Right cardiac atrium (tissue), 5 donors: ENCODE results near the gene KRTAP1-4. TPM values are rescaled to one million over a fixed set of nuclear protein-coding genes. Genes with fewer than 3 reads are reported as not detected.
"Not testable (repeated sequence)": the region's sequence is repeated elsewhere in the genome, so short reads cannot be mapped to it uniquely, and the experiment has no call there.

Experiments
- ATAC-seq, 2 donors: fragments of 200-7000 bp; cut with Tn5 transposase; one replicate each; pipeline versions ENCODE4 v1.8.0 to v1.9.1; 2020; ENCODE audit warnings: moderate library complexity in 2 of 2, mild to moderate bottlenecking in 1 of 2
- DNase-seq, 3 donors: peaks; one replicate each; pipeline ENCODE4 v3.0.0-alpha.2; 2020
- H3K27ac ChIP-seq: one replicate; pipeline ENCODE4 v1.5.1; 2013; ENCODE audit warnings: mild to moderate bottlenecking, low read length, control low read depth, moderate library complexity
- H3K27me3 ChIP-seq: one replicate; pipeline ENCODE4 v1.6.1; 2013; ENCODE audit not compliant: control insufficient read depth, insufficient read depth
- H3K4me1 ChIP-seq: one replicate; pipeline ENCODE4 v1.6.1; 2013; ENCODE audit warnings: low read length; ENCODE audit not compliant: control insufficient read depth, insufficient read depth
- H3K4me3 ChIP-seq: one replicate; pipeline ENCODE4 v1.5.1; 2013; ENCODE audit warnings: low read length, control low read depth
- H3K9me3 ChIP-seq: one replicate; pipeline ENCODE4 v1.6.1; 2013; ENCODE audit warnings: low read length; ENCODE audit not compliant: control insufficient read depth
- WGBS: extraction: QIAGEN DNeasy Blood & Tissue Kit; methylation state at CpG from one replicate; pipeline ENCODE4 v1.1.7; 2013; 5-methylcytosine and 5-hydroxymethylcytosine counted together
- intact Hi-C, 4 donors: fragments of 100-400 bp; cut with DNase I; formaldehyde crosslinking; loops; one replicate each; pipeline versions ENCODE4 v1.11.0 to v1.14.0; 2022 to 2023
- long read RNA-seq, 4 donors: library from polyadenylated mRNA; unstranded; transcript quantifications; one replicate each; pipeline ENCODE4 v2.0.0, GENCODE V29; 2020 to 2021
- polyA plus RNA-seq: library from polyadenylated mRNA; stranded (reverse); fragments of 200-250 nt; gene quantifications from one replicate; pipeline ENCODE4 v1.2.3, GENCODE V29; 2013
- total RNA-seq, 4 donors: library from RNA; stranded (reverse); fragmentation: NEBNext Ultra II Directional; extraction: Animal tissue kit (Norgen Biotek cat#: 25700); gene quantifications; one replicate each; pipeline ENCODE4 v1.2.1, GENCODE V29; 2021
- donor health status: healthy with polysubstance abuse.
- donor health status: DM: no; HTN: yes; CAD: no.
- donor health status: DM: no; HTN: no; CAD: no.
- donor health status: DM: no; HTN: yes; CAD: no; lungs with severe emphysema.
- donor health status: DM: yes; HTN: yes; CAD: no.

The KRTAP1-4 gene
- total RNA-seq, result not detected
- polyA plus RNA-seq, result not detected
- long read RNA-seq, donor 1, result 0 reads
- long read RNA-seq, donor 2, result 0 reads
- long read RNA-seq, donor 3, result 0 reads
- long read RNA-seq, donor 4, result 0 reads

DNA sequence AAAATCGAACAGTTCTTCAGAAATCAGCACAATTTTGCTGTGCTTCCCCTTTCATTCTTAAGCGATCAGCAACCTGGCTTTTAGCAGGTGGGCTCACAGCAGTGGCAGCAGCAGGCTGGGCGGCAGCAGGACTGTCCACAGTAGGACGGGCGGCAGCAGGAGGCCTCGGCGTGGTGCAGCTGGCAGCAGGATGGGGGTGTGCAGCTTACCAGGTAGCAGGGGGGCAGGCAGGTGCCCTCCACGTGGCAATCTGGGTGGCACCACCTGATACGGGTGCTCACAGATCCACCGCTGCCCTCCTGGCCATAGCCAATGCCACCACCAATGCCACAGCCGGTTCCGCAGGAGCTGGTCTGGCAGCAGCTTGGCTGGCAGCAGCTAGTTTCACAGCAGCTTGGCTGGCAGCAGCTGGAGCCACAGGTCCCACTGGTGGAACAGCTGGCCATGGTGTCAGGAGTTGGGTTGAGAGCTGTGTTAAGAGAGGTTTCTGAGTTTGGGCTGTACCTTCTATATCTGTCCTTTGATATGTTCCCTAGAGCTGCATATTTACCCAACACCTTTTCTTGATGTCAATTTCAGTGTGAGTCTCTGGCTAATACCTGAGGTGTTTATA is at the start of gene KRTAP1-4:
TSS of gene KRTAP1-4 (minus strand) at position 563 of the 613 bp plus-strand sequence. CDS start at position 446, 117 bp downstream.
- intact Hi-C loops, result no loop called here
- Histone ChIP-seq H3K4me3 (no peak within 1 kb of the TSS), H3K4me1 (no peaks in the 10 kb centered on the region), H3K27ac (no peak within 1 kb of the TSS), H3K27me3 (no peaks in the 10 kb centered on the region), H3K9me3 (no peaks in the 10 kb centered on the region)
- 79% methylated on average over 12 of the region's 12 CpGs for WGBS
- ATAC-seq (no peak), DNase-seq (no peak)

DNA sequence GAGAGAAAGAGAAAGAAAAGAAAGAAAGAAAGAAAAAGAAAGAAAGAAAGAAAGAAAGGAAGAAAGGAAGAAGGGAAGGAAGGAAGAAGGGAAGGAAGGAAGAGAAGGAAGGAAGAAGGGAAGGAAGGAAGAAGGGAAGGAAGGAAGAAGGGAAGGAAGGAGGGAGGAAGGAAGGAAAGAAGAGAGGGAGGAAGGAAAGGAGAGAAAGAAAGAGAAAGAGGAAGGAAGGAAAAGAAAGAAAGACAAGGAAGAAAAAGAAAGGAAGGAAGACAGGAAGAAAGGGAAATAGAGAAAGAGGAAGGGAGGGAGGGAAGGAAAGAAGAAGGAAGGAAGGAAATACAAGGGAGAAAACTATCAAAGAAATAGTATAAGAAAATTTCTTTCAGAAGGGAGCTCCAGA is 46.8 kb upstream of the KRTAP1-4 start:
- ATAC-seq (no peak), DNase-seq (no peak)
- Histone ChIP-seq H3K4me3 (no peak overlapping the region), H3K27ac (no peak overlapping the region), H3K9me3 (no peaks in the 10 kb centered on the region), H3K27me3 (no peaks in the 10 kb centered on the region), H3K4me1 (no peaks in the 10 kb centered on the region)
- intact Hi-C loops, result no loop called here

DNA sequence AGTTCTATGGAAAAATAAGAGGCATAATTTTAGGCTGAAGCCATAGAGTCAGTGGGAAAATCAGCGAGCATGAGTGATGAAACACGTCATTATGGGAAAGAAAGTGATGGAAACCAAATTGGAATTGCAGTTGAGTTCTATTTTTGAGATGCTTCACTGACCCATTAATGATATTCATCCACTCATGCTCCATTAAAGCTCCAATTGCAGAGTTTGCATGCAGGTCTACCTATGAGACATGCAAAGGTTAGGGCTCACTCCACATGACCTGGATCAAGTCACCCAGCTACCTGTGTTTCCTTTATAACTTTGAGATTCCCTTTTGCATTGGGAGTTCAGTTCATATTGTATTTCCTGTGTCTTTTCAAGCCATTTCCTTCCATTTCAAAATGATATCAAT is 43.7 kb upstream of the KRTAP1-4 start:
- ATAC-seq (no peak), DNase-seq (no peak)
- 86% methylated on average over 2 of the region's 2 CpGs for WGBS

DNA sequence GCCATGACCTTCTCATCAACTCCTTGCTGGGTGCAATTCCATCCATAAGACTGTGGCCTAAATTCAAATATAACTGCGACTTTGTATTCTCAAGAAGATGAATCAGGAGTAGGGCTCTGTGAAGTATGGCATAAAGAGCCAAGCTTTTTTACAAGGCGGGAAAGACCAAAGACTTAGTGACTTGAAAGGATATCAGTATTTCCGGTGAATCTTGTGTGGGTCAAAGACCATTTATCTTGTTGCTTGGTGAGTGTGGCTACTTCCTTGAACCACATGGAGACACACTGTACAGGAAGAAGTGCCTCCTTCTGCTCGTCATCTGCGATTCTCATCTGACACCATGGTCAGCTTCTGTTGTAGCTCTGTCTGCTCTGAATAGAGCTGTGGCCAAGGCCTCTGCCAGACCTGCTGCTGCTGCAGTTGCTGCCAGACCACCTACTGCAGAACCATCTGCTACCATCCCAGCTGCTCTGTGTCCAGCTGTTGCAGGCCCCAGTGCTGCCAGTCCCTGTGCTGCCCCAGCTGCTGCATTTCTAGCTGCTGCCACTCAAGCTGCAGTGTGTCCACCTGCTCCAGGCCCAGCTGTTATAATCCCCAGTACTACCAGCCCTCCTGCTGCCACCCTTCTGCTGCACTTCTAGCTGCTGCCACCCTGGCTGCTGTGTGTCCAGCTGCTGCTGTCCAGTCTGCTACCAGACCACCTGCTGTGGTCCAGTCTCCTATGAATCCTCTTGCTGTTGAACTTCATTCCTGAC is 41.8 kb upstream of the KRTAP1-4 start:
- intact Hi-C loops, result no loop called here
- Histone ChIP-seq H3K9me3 (no peaks in the 10 kb centered on the region), H3K4me3 (no peak overlapping the region), H3K27me3 (peaks cover 3% of the 10 kb centered on the region), H3K27ac (no peak overlapping the region), H3K4me1 (no peaks in the 10 kb centered on the region)
- no peak for DNase-seq
- 78% methylated on average over 5 of the region's 5 CpGs for WGBS
- ATAC-seq, result no peak

More for the DNA sequence above, 43.7 kb upstream of the KRTAP1-4 start:
- no peak overlapping the region for H3K27ac ChIP-seq
- H3K27me3 ChIP-seq, result no peaks in the 10 kb centered on the region
- no peak overlapping the region for H3K4me3 ChIP-seq
- intact Hi-C loops, result no loop called here
- H3K4me1 ChIP-seq, result no peaks in the 10 kb centered on the region
- no peaks in the 10 kb centered on the region for H3K9me3 ChIP-seq

GRCh38 chr17:41069031-41069430 is 39.0 kb upstream of the KRTAP1-4 start:
- Histone ChIP-seq H3K9me3 (no peaks in the 10 kb centered on the region), H3K4me1 (no peaks in the 10 kb centered on the region), H3K27me3 (peaks cover 3% of the 10 kb centered on the region), H3K27ac (no peak overlapping the region), H3K4me3 (no peak overlapping the region)
- WGBS, result 74% methylated on average over 3 of the region's 3 CpGs
- intact Hi-C loops, result no loop called here
- no peak for DNase-seq
- no peak for ATAC-seq

GRCh38 chr17:41067281-41067680 is 37.3 kb upstream of the KRTAP1-4 start:
- Histone ChIP-seq H3K27me3 (peaks cover 3% of the 10 kb centered on the region), H3K4me1 (no peaks in the 10 kb centered on the region), H3K27ac (no peak overlapping the region), H3K9me3 (no peaks in the 10 kb centered on the region), H3K4me3 (no peak overlapping the region)
- intact Hi-C loops, result no loop called here
- DNase-seq, result no peak
- no peak for ATAC-seq

DNA sequence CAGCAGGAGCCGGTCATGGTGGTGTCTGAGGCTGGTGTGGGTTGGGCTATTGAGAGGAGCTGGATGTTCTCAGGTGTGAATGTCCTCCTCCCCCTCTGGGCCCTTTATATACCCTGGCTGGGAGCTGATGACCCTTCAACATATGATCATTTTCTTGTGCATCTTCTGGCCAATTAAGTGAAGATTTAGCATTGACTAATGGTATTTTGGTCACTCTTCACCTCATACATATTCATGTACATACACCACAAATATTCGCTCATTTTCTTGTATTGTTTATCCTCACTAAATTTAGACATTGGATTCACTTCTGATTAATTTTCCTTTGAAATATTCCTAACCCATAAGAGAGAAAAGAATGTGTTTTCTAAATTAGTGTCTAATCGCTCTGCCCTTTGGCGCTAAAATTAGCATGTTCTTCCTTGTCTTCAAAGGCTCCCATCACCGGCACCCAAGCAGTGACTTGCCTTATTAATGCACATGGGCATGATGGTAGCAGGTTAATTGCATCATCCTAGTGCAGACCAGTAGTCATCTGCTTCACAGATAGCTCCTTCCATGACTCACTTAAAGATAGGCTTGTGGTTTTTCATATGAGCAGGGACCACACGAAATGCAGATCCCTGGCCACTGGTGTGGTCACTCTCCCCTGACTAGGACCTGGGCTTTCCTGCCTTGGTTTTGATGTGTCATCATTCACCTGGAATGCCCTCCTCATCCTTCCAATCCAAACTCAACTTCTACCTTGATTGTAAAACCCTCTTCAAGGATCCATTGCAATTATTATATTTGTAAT is 36.0 kb upstream of the KRTAP1-4 start, which contains the start of gene KRTAP2-4:
TSS of gene KRTAP2-4 (minus strand) at position 51 of the 796 bp plus-strand sequence. CDS start at position 17, 34 bp downstream.
- Histone ChIP-seq H3K27ac (no peak within 1 kb of the TSS), H3K4me1 (no peaks in the 10 kb centered on the region), H3K27me3 (peaks cover 3% of the 10 kb centered on the region), H3K4me3 (no peak within 1 kb of the TSS), H3K9me3 (no peaks in the 10 kb centered on the region)
- DNase-seq (no peak), ATAC-seq (no peak)
- 87% methylated on average over 6 of the region's 6 CpGs for WGBS
- intact Hi-C loops, result no loop called here

DNA sequence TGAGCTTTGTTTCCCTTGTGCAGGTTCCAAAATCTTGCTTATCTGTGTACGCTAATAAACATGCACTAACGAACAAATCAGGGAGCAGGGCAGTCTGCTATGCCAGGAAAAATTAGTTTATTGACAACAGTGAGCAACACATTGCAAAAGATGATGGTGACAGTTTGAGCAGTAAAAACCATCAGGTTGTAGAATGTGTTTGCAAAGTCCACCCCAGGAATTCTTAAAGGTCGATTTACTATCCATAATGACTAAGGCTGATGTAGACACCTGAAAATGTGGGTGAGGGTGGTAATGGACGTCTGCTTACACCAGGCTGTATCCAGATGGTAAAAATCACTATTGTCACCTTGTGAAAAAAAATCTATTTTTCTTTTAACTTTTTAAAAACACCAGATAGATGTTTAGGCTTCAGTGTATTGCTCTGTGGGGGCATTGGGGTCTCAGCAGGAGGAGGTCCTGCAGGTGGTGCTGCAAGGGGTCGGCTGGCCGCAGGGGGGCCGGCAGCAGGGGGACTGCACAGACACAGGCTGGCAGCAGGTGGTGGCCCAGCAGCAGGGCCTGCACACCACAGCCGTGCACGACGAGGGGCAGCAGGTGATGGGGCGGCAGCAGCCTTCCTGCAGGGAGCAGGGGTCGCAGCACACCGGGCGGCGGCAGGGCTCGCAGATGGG is 35.2 kb upstream of the KRTAP1-4 start:
- H3K27me3 ChIP-seq, H3K9me3 ChIP-seq, ATAC-seq, DNase-seq, H3K4me1 ChIP-seq, H3K4me3 ChIP-seq, intact Hi-C loops, H3K27ac ChIP-seq: not testable (repeated sequence)
- 63% methylated on average over 7 of the region's 16 CpGs for WGBS

DNA sequence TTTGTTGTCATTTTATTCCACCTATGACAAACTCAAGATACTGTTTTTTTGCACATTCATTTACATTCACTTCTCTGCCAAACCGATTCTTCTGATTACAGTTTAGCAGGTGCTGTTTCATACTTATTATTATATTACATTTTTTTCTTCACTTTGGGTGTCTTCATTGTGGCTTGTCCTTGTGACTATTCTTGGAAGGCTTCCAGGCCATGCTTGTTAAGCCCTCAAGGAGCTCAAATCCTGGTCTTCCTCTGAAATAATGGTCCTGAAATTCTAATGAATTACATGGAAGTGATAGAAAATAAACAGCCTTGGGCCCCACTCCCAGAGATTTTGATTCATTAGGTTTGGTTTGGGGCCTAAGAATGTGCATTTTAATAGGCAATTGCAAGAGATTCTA is 34.3 kb upstream of the KRTAP1-4 start:
- WGBS, result 78% methylated on average over 1 of the region's 1 CpG
- H3K9me3 ChIP-seq, result no peaks in the 10 kb centered on the region
- DNase-seq (no peak), ATAC-seq (no peak)
- no peaks in the 10 kb centered on the region for H3K4me1 ChIP-seq
- H3K27me3 ChIP-seq, result peaks cover 3% of the 10 kb centered on the region
- H3K27ac ChIP-seq, result no peak overlapping the region
- H3K4me3 ChIP-seq, result no peak overlapping the region
- intact Hi-C loops, result no loop called here

DNA sequence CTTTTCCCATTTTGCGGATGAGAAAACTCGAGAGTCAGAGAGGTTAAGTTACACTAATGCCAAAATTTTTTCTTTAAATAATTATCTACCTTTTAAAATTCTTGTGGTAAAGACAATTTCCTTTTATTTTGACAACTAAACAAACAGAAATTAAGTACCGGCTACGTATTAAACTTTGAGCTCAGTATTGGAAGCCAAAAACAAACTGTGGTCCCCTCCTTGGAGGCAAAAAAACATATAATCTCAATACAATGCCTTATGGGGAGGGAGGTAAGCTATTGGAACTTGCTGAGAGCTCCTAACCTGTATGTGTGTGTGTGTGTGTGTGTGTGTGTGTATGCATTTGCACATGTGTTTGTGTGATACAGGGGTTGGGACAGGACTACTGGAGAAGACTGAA is 33.5 kb upstream of the KRTAP1-4 start:
- WGBS, result 85% methylated on average over 4 of the region's 4 CpGs

More for the DNA sequence above, 33.5 kb upstream of the KRTAP1-4 start:
- ATAC-seq, result no peak
- no peak for DNase-seq
- no peak overlapping the region for H3K27ac ChIP-seq
- H3K4me1 ChIP-seq, result no peaks in the 10 kb centered on the region
- intact Hi-C loops, result no loop called here
- peaks cover 3% of the 10 kb centered on the region for H3K27me3 ChIP-seq
- no peak overlapping the region for H3K4me3 ChIP-seq
- H3K9me3 ChIP-seq, result no peaks in the 10 kb centered on the region
